A673 (cell line): ENCODE measurements around the gene DMAC2.

ENCODE experiments used
- EZH2 ChIP-seq: fragments of 200-600 bp; sonication (generic); IDR thresholded peaks from 2 replicates; pipeline ENCODE4 v1.6.1; 2017; ENCODE audit warnings: borderline replicate concordance, low read depth, mild to moderate bottlenecking, mixed read lengths, antibody characterized with exemption, low read length; ENCODE audit not compliant: poor library complexity, severe bottlenecking
- TF ChIP-seq, protein P1 (sequence below): fragments of 300-800, 200-600 bp; sonication (generic); conservative IDR thresholded peaks from 2 replicates; pipeline ENCODE4 v1.5.1; 2017; ENCODE audit warnings: low read depth, mild to moderate bottlenecking, antibody characterized with exemption, low read length, moderate library complexity, mixed read lengths

DNA sequence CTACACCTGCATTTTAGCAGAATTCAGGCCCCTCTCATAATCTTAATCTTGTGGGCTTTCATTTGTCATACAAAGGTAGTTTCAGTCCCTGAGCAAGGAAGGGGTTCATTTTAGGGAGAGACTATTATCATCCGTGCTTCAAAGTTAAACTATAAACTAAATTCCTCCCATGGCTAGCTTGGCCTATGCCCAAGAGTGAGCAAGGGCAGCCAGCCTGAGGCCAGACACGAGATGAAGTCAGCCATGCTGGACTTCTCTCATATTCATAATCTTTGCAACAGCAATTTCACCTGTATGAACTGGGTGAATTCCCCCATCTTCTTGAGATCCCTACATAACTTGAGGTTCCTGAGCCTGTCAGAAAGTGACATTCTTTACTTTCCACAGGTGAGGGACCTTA, 16.2 kb upstream of the DMAC2 start:
- TF ChIP-seq, protein P1, sequence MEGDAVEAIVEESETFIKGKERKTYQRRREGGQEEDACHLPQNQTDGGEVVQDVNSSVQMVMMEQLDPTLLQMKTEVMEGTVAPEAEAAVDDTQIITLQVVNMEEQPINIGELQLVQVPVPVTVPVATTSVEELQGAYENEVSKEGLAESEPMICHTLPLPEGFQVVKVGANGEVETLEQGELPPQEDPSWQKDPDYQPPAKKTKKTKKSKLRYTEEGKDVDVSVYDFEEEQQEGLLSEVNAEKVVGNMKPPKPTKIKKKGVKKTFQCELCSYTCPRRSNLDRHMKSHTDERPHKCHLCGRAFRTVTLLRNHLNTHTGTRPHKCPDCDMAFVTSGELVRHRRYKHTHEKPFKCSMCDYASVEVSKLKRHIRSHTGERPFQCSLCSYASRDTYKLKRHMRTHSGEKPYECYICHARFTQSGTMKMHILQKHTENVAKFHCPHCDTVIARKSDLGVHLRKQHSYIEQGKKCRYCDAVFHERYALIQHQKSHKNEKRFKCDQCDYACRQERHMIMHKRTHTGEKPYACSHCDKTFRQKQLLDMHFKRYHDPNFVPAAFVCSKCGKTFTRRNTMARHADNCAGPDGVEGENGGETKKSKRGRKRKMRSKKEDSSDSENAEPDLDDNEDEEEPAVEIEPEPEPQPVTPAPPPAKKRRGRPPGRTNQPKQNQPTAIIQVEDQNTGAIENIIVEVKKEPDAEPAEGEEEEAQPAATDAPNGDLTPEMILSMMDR, result no peak
- no peak for TF ChIP-seq EZH2
